KG1 (cell line): Measurements from ENCODE around the gene COL4A6.

Source experiments
- DNase-seq: peaks from one replicate; lab custom pipeline; 2025; lab: John Stamatoyannopoulos, UW

COL4A6 gene

DNA sequence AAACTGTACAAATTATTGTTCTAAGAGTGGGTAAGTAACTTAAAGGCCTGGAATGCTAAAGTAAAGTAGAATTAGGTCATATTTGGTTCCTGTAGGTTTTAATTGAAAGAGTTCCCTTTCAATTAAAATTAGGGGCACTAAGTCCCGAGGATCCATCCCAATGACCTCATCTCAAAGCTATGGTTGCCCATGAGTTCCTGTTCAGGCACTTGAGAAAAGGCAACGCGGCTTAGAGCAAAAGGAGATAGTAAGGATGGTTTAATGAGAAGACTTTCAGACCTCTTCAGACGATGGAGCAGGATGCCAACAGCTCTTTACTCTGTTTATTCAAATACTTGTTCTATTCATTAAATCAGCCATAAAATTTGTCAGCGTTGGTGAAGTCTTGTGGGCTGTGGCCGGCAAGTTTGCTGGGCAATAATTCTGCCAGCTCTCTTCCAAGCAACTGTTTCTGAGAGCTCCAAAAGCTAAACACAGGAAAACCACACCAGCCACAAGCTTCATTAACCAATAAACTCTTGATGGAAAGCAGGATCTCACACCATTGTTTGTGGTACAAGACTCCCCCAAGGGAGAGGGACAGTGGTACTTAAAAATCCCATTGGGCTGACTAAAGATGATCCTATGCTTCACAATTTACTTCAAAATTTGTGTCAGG is 167.4 kb downstream of the COL4A6 start:
- peak; percentile 2 for DNase-seq

DNA sequence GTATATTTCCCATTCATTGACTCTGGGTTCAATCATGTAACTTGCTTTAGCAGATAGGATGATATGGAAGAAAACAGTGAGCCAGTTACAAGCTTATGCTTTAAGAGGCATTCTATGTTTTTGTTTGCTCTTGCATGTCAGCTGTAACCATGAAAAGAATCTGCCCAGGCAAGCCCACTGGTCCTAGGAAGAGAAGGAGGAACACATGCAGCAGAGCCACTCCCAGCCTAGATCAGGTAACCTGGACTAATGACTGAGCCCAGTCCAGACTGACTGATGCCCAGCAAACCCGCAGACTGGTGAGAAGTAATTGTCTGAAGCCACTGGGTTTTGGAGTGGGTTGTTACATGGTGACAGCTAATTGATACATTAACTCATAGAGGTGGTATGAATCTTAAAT is 167.9 kb downstream of the COL4A6 start:
- no peak for DNase-seq

DNA sequence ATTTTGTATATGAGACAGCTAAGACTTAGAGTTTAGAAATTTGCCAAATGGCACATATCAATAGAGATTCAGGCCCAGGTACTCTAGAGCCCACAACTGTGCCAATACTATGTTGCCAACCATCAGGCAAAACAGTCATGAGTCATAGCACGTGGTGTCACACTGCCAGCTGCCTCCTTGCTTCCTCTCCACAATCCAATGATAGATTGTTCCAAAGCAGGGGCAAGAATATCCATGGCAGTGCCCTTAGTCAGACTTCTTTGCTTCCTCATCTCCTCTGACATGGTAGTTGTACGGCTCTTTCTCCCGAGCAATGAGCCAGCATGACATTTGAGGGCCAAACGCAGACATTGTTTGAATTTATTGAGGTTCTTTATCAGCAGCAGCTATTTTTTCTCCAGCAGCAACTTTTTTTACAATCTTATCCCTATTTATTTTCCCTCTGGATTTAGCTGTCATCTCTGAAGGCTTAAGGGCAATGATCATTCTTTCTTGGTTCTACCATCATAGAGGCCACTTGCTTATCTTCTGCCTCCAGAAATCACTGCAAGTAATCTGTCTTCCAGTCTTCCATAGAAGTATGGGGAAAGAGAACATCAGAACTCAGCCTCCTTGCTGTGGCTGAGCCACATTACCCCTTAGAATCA is 169.7 kb downstream of the COL4A6 start:
- DNase-seq = no peak

DNA sequence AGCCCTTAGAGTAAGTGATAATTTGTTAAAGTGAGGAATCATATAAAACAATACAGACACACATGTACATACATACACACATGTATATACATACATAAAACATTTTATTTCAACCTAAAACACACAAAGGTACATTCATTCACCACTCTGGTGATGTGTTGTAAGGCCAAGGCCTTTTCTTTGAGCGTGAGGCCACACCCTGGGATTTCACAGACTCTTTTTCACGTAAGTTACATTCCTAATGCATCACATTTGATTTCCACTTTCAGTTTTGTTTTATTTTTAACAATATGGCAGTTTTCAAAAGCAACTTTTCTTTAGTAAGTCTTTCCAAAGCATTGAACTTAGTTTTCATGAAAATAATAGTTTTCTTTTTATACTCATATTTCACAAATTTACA is 170.7 kb downstream of the COL4A6 start:
- no peak for DNase-seq

DNA sequence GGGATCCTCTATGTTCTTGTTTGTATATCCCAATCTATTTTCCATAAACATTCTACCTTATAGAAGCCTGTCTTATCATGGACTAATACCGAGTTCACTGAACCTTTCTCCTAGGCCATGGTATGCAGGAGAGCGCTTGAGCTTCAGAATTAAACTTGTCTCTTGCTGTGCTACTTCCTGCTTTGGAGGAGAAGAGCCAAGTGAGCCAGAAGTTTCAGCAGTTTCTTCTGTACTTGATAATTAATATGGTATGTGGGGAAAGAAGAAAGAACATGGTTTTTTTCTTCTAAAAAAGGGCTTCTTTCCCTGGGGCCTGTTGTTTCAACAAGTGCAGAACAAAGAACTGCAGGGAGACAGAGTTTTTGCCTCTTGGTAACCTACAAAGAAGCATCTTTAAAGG is 173.8 kb downstream of the COL4A6 start:
- no peak for DNase-seq

DNA sequence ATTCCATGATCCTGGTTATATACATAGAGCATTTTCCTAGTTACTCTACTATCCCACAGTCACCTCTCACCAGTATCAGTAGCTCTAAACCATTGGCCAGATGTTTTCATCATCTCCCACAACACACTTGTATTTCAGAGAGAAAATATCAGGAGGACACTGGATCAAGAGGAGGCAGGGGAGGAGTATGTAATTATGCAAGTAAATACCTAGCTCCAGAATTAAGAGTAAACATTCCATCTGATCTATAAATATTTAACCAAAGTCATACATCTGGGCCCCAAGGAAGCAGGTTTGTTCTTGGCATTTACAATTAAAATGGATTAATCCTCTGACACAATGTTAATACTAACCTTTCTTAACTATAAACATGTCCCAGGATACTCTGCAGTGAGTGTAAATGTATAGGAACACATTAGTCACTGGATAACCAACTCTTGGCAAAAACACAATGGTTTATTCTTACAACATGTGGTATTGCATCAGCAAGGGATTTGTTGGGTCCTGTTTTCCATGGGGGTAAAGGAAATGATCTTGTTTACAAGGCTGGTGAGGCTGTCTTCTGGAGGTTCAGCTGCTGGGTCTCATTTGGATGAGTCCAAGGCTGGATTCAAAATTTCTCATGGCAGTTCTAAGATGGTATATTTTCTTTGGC is 176.5 kb downstream of the COL4A6 start:
- DNase-seq = no peak

DNA sequence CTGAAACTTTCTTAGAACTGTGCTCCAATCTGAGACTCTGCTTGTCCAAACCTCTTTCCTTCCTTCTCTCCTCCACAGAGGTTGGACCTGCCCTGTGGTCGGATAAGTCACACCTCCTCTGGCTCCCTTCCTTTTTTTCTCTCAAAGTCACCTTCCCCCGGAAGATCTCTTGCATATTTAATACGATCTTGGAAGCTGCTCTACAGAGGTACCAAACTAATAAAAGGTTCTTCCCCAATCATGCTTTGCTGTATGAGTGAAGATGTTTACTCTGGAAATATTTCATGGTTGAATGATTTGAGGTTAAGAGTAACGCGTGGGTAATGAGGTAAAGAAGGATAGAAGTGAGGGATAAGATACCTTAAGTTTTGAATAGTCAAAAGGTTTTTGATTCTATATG is 180.7 kb downstream of the COL4A6 start:
- DNase-seq = no peak

DNA sequence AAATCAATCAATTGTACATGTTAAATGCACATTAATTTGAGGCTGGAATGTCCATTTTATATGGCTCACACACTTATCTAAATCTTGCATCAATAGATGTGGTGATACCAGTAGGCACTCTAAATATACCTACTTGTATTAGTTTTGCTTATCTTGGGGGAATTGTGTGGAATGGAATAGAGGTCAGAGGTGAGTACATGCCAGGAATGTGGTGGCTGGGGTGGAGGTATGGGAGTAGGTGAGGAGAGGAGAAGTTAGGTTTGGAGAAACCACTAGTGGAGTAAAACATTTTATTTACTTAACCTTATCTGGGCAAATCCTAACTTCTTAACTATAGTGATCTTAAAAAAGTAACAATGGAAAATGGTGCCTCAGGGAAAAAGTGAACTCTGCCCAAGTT is 183.6 kb downstream of the COL4A6 start:
- no peak for DNase-seq

DNA sequence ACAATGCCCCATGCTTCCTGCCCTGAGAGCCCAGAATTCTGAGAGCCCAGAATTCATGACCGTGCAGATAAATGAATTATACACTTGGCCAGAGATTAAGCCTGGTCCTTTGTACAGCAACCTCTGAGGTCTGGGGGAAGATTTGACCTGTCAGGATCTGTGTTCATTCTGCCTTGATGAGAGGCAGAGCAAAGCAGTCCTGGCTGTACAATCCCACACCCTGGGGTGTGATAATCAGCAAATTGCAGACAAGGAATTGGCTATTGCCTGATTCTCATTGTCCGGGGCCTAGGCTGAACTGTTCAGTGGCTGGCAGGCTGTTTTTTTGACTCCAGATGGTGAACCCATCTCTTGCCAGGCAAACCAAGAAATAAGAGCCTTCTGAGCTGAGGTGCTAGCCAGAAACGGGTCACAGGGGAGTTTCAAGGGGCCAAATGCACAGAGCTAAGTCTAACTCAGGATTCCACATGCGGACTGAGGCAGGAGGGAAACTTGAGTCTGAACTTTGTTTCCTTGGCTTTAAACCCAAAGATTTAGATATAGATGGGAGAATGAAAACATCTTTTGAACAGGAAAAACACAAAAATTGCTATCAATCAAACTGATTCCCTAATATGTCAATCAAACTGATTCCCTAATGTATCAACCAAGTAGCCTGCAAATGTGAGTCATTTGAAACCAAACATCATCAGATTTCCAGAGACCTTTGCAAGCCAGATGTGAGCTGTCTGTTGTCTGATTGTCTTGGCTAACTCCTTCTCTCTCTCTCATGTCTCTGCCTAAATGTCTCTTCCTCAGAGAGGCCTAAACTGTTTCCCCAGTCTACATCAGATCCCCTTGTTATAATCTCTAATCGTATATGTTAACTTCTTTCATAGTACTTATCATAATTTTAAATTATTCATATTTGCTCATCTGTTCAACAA is 187.3 kb downstream of the COL4A6 start:
- no peak for DNase-seq

DNA sequence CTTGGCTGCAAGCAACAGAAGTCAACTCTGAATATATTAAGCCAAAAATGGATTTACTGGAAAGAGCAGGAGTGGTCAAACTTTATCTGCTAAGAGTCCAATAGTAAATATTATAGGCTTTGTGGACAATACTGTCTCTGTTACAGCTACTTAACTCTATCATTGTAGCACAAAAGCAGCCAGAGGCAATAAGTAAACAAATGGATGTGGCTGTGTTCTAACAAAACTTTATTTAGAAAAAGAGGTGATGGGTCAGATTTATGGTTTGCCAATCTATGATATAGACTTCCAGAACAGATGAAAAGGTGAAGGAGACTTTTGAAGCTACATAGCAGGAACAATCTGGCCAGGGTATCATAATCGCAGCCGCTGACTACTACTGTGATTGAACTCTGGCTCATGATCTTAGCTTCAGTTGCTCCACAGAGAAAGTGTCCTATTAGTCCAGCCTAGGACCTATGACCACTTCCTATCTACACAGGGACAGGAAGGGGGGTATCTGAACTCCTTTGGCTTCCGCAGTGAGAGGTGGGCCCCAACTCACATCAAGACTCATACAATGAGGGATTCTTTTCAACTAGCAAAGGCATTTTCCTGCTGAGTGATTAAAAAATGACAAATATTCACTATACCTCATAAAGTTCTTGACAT is 191.8 kb downstream of the COL4A6 start:
- no peak for DNase-seq

DNA sequence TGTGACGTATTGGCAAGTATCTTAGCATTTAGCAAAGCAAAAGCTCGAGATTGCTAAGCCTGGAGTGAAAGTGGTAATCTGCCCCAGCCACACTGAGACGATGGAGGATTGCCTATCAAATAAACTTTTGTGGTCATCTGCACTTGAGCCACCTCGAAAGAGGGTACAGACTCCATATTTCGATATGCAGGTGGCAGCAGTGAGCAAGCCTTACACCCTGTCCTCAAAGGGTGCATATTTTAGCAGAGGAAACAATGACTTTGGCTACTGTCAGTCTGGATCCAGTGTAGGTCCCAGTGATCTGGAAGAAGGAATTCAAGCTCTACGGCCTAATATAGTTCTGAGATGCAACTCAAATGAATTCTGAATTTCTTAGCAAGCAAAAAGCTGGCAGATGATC is 192.8 kb downstream of the COL4A6 start:
- DNase-seq = no peak

DNA sequence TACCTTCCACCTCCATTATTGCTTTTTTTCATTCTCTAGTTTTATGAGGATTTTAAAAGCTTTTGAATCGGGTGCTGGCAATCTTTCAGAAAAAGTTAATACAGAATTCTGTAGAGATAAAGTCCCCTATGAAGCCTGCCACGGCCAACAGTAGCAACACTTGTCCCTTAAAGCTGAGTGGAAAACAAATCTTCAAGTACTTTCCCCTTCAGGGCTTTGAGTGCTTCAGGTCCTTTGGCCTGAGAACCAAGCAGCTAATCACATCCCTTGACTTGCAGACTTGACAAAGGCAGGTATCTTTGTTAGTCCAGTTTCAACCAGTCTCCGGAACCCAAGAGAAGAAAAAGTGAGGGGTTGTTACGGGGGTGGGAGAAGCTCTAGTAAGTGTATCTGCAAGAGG is 202.2 kb downstream of the COL4A6 start:
- no peak for DNase-seq

DNA sequence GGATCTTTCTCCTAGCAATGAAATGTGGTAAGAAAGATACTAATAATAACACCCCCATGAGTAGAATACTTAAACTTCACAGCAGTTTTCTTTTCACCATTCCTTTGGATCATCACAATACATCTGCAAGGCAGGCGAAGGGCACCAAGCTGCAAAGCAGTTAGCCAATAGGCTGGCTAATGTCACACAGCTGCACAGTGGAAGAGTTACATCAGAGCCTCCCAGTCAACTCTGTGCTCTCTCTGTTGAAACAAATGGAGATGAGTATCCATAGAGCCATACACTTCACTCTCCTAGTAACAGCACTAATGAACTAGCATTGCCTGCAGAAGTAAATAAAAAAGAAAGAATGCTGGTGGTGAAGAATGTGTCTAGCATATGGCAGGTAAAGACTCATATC is 207.6 kb downstream of the COL4A6 start:
- no peak for DNase-seq

DNA sequence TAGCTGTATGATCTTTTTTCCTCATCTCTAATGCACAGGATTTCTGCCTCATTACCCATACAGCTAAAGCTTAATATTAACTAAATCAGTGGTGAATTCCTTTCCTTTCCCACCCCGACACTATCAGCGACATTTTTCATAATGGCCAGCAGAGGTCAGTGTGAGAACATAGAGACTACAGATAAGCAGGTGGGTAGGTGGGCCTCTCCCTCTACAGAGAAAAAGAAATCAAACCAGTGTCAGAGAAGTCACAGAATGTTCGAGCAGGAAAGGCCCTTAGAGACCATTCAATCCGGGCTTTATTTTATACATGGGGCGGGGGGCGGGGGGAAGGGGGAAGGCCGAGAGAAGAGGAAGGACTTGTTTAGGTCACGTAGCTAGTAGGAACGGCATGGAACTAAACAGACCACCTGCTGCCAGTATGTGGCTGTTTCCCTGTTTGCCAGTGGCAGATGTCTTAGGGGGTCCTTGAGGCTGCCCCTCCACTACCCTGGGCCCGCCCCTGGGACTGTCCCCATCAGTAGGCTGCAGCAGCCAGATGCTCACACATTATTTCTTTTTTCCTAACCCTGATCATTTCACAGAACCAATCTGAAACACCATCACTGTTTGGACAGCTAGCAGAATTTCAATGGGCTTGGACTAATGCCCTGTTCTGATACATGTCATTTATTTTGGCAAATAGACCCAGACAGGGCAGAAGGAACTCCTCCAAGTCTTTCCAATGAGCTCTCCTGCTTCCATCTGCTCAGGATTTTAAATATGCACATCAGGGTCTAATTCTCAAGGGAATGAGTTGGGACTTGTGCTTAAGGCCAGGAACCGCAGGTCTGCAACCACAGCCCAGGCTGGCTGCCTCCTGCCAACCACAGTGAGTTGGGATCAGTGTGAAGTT is 213.2 kb downstream of the COL4A6 start:
- no peak for DNase-seq

DNA sequence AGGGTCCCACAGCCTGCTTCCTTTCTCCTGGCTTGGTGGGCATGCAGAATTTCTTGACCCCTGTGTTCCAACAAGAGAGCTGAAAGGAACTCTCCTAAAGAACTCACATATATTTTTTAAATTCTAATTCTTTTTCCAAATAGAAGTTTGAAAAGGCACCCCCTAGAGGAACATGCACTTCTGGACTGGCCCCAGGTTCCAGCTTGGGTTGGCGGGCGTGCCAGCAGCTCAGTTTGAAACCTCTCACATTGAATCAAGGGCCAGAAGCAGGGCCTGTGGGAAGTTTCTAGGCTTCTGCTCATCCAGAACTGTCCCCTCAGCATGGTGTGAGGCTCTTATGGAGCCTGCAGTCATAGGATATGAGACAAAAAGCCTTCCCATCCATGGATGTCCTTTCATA is 214.0 kb downstream of the COL4A6 start:
- DNase-seq = no peak

DNA sequence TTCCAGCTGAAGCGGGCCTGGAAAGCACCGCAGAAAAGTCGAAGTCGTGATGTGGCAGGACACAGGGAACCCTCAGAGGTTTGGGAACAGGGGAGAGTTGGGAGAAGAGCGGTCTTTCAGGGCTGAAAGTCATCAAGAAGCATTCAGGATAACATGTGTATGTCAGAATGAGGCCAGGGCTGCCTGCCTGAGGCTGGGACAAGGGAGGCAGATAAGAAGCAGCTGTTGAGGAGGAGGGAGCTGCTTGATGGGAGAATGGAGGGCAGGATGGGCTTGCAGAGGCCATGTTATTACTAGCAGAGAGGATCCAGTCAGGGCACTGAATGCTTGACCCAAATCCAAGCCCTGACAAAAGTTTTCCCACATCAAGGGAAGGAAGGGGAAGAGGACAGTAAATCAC is 214.6 kb downstream of the COL4A6 start:
- no peak for DNase-seq

DNA sequence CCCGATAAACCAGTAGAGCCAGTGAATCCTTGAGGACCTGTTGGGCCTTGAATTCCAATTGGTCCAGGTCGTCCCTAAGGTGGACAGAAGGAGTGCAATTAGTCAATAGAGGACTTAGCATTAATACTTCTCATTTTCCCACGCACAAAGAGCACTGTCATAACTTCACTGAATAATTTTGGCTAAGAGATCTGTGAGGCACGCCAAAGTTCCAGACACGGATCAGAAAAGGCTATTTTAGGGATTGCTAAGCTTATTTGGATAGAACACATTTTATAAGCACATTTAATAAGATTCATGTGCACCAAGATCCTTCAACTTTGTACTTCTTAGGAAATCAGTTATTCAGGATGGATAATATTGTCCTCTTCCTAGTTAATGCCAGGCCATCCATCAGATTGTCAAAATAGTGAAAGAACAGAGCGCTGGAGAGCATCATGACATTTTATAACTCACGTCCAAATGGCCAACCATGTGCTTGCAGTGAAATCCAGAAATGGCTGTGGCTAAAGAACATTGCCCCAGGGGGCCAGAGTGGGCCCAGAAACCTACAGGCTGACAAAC is 216.8 kb downstream of the COL4A6 start:
- DNase-seq = no peak

DNA sequence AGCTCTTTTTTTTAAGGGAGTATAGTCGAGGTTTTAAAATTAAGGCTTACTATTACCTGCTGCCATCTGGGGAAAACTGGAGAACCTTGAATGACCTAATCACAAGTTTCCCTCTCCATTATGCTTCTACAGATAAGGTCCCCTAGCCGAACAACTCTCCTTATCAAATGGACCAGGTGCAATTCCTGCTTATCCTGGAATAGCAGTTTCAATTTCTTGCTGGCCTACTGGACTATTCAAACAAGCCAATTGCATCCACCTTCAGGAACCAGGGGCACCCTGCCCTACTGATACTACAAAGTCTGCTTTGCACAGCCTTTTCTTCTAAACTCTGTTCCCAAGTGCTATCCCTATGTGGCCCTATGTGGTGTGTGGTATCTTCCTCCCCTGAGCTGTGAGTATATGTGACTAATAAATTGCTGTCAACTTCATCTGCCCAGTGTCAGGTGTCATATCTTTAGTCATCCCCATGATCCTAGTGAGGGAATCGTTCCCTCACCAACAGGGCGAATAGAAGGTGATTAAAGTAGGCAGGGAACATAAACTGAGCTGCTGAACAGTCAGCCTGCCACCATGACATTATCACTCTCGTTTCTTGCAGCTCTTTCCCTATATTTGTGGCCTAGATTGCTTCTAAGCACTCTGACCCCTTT is 218.1 kb downstream of the COL4A6 start:
- DNase-seq = no peak

DNA sequence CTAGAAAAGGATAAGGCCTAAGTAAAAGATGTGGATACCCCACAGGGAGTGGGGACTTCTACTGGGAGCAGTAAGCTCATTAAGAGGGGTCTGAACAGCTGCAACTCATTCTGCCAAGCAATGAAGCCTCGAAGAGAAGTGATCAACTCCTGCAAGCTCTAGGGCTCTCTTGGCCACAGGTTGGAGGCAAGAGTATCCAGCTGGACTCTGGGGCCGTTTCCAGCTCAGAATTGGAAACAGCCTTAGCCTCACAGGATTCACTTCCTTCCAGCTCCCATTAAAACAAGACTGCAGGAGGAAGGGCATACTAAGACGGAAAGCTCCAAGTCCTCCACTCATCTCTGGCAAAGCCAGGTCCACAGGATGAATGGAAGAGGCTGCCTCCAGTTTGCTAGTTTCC is 220.3 kb downstream of the COL4A6 start:
- no peak for DNase-seq

DNA sequence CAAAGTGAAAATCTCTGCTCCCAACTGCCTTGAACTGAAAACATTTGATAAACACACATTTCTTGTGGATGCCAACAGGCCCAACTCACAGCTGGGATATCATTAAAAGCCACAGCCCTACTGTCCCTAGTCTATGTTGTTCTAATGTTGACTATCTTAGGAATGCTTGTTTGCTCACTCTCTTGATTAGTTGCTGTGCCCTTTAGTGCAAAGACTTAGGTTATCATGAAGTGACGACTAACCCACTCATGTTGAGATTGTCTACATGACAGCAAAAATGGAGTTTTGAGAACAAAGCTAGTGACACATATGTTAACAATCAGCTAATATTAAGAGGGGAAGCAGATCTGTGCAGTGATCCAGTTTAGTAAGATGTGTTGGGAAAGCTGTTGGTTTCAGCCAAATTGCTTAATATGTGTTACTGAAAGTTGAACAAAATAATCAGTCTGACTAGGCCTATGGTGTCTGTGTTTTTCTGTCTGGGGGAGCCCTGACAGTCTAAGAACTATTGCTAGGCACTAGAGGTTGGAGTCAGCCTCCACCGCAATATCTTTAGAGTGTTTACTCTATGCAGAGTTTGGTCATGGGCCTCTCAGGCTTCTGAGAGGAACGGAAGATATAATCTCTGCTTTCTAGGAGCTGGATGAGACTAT is 221.2 kb downstream of the COL4A6 start:
- no peak for DNase-seq
